WTC11 (cell line): Measurements from ENCODE around the gene IL18BP.

Experiments
- ATF1 ChIP-seq: sonication (generic); formaldehyde crosslinking; IDR thresholded peaks from 2 replicates; pipeline ENCODE4 v1.8.1; 2023; ENCODE audit warnings: mild to moderate bottlenecking, moderate library complexity, missing genetic modification reagents
- ATF3 ChIP-seq: sonication (generic); formaldehyde crosslinking; conservative IDR thresholded peaks from 2 replicates; pipeline ENCODE4 v1.8.1; 2022; ENCODE audit warnings: mild to moderate bottlenecking, missing genetic modification reagents
- CDX4 ChIP-seq: fragments of 250-450 bp; sonication (Bioruptor Pico); IDR thresholded peaks from 2 replicates; pipeline ENCODE4 v1.9.0; 2021; ENCODE audit warnings: moderate library complexity, mild to moderate bottlenecking, inconsistent platforms, borderline replicate concordance
- CREM ChIP-seq: sonication (generic); formaldehyde crosslinking; IDR thresholded peaks from 2 replicates; pipeline ENCODE4 v1.8.1; 2022; ENCODE audit warnings: mild to moderate bottlenecking, missing genetic modification reagents, moderate library complexity
- CTCF ChIP-seq: fragments of 200-600 bp; IDR thresholded peaks from 2 replicates; pipeline ENCODE4 v1.8.0; 2022; ENCODE audit warnings: antibody characterized with exemption
- E2F5 ChIP-seq: sonication (generic); formaldehyde crosslinking; IDR thresholded peaks from 2 replicates; pipeline ENCODE4 v1.8.1; 2022; ENCODE audit warnings: mild to moderate bottlenecking, moderate library complexity, missing genetic modification reagents
- ETV6 ChIP-seq: sonication (generic); formaldehyde crosslinking; IDR thresholded peaks from 2 replicates; pipeline ENCODE4 v1.8.1; 2022; ENCODE audit warnings: mild to moderate bottlenecking, missing genetic modification reagents
- JUN ChIP-seq: sonication (generic); formaldehyde crosslinking; IDR thresholded peaks from 2 replicates; pipeline ENCODE4 v1.8.0; 2023; ENCODE audit warnings: mild to moderate bottlenecking, missing genetic modification reagents
- NR1H2 ChIP-seq: sonication (generic); formaldehyde crosslinking; IDR thresholded peaks from 2 replicates; pipeline ENCODE4 v1.9.0; 2021; ENCODE audit warnings: mild to moderate bottlenecking, moderate library complexity, missing genetic modification reagents
- NR2C2 ChIP-seq: sonication (generic); formaldehyde crosslinking; IDR thresholded peaks from 2 replicates; pipeline ENCODE4 v1.8.0; 2022; ENCODE audit warnings: mild to moderate bottlenecking, missing genetic modification reagents
- PRDM15 ChIP-seq: sonication (generic); formaldehyde crosslinking; IDR thresholded peaks from 2 replicates; pipeline ENCODE4 v1.8.0; 2022; ENCODE audit warnings: missing genetic modification reagents
- TCF7 ChIP-seq: sonication (generic); formaldehyde crosslinking; IDR thresholded peaks from 2 replicates; pipeline ENCODE4 v1.8.0; 2022; ENCODE audit warnings: mild to moderate bottlenecking, low read depth, missing genetic modification reagents, moderate library complexity
- ZNF317 ChIP-seq: sonication (generic); formaldehyde crosslinking; IDR thresholded peaks from 2 replicates; pipeline ENCODE4 v1.8.1; 2023; ENCODE audit warnings: low read depth, mild to moderate bottlenecking, moderate library complexity, missing genetic modification reagents, borderline replicate concordance

GRCh38 chr11:72001834-72002591 is 3.3 kb downstream of the IL18BP start:
- TF ChIP-seq NR1H2 (CRISPR knock-in tag) (no peak), CTCF (no peak), TCF7 (CRISPR knock-in tag) (no peak), CREM (no peak), JUN (CRISPR knock-in tag) (no peak), ATF1 (CRISPR knock-in tag) (no peak), E2F5 (CRISPR knock-in tag) (no peak), ATF3 (CRISPR knock-in tag) (no peak), NR2C2 (CRISPR knock-in tag) (no peak), ZNF317 (CRISPR knock-in tag) (no peak), CDX4 (CRISPR knock-in tag) (no peak), PRDM15 (no peak), ETV6 (CRISPR knock-in tag) (no peak)
